Measurements from ENCODE around the gene CYTIP.
A peak's percentile ranks its signal among the peaks of the same experiment; 100 is the strongest.

Gene CYTIP

GRCh38 chr2:157443795-157444640 is at the start of gene CYTIP:
Gene CYTIP, minus strand, starts transcription at chr2:157444089. Its CDS starts 69 bp downstream, at chr2:157444020.
- no peak for FAIRE-seq

GRCh38 chr2:157492189-157492773 is 48.4 kb upstream of the CYTIP start:
- peak; percentile 55 for FAIRE-seq

DNA sequence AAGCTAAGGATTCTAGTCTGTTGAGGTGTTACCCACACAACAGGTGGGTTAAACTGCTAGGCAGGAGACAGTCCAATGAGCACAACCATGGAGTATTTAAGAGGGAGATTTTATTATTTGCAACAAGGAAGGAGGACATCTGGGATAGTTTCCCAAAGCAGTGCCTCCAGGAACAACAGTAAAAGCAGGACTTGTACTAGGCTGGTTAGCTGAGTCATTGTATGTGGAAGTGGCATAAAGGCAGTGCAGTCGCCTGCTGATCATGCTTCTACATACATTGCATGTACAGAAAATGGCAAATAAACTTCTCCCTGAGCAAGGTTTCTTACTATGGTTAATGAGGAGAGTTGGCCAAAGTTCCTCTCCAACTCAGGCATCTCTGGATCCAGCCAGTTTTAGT is 46.1 kb upstream of the CYTIP start:
- FAIRE-seq, result no peak

GRCh38 chr2:157488877-157489276 is 45.0 kb upstream of the CYTIP start:
- FAIRE-seq, result no peak

DNA sequence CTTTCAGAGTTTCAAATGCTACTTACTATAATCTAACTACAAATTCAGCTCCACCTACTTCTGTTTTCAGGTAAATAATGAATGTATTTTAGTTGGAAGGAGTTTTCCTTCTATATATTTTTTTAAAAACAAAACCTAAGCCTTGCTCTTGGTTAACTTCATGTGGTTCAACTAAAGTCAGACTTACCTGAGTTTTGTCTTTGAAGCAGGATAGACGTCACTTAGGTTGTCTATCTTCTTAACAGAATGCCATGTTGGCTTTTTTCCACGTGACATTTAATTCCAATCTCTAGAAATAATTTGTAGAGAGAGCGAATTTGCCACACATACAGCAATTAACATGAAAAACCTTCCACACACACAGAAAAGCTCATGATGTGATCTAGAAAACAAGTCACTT is 43.9 kb upstream of the CYTIP start:
- no peak for FAIRE-seq

- no peak for FAIRE-seq
Measured at GRCh38 chr2:157487271-157487610, 43.4 kb upstream of the CYTIP start.

DNA sequence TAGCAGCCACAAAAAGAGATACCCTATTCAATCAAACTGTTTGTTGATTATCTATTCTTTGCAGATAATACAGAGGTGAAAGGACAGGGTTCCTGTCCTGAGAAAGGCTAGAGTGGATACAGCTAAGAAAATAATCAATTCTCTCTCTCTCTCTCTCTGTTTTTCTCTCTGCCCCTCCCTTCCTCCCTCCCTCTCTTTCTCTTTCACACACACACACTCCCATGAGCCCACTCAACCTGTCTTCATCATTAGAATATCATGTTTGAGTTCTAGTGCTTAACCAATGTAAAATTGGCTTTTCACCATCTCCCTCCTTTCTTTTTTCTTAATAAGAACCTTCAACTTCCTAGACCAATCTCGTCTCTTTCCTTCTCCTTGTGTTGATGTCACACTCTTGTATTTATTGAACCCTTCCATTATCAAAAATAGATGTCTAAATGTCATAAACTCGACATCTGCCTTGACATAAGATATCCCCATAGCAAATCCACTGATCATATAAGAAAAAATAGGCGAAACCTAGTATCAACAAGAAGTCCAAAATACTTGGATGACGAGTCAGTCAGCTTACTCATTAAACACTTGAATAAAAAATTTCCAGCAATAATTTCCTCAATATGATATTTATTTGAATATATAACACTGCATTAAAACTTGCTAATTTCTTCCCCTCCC is 42.8 kb upstream of the CYTIP start:
- no peak for FAIRE-seq

- FAIRE-seq, result no peak
Measured at GRCh38 chr2:157480182-157480961, 36.5 kb upstream of the CYTIP start.

- FAIRE-seq, result no peak
Measured at GRCh38 chr2:157479081-157480027, 35.5 kb upstream of the CYTIP start.

DNA sequence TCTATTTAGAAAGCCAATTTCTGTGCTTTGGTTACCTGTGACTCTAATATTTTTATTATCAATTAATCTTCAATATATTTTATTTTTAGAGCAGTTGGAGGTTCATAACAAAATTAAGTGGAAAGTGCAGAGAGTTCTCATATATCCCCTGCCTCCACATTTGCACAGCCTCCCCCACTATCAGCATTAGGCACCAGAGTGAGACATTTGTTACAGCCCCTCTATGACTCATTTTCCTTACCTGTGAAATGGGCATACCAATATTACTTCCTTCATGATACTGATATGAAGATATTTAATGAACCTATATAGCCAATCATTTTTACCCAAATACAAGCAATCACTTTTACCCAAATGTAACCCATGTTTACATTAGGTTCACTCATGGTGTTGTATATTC is 34.0 kb upstream of the CYTIP start:
- FAIRE-seq, result no peak

GRCh38 chr2:157476953-157477709 is 33.2 kb upstream of the CYTIP start:
- FAIRE-seq, result no peak

DNA sequence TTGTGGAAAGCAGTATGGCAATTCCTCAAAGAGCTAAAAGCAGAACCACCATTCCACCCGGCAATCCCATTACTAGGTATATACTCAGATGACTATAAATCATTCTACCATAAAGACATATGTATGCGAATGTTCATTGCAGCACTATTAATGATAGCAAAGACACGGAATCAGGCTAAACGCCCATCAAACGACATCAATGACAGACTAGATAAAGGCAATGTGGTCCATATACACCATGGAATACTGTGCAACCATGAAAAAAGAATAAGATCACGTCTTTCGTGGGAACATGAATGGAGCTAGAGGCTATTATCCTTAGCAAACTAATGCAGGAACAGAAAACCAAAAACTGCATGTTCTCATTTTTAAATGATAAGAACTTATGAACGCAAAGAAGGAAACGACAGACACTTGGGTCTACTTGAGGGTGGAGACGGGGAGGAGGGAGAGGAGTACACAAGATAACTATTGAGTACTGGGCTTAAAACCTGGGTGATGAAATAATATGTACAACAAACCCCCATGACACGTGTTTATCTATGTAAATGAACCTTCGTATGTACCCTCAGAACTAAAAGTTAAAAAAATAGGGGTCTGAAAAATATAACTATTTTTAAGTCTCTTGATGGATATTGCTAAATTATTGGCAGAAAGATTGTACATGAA is 32.0 kb upstream of the CYTIP start:
- no peak for FAIRE-seq

DNA sequence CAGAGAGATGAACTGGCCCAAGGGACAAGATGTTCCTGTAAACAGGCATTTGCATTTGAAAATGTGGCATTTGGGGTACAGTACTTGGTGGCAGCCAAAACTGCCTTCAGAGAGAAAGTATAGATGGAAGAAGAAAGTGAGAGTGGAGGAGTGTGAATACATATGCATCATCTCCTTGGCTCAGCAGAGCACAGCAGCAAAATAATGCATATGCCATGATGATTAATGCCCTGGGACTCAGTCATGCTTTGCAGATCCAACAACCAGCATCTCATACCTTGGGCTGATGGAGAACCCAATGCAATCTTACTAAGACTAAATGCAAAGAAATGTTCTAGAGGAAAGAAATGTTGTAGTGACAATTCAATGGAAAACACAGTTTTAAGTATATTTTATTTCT is 29.7 kb upstream of the CYTIP start:
- no peak for FAIRE-seq

DNA sequence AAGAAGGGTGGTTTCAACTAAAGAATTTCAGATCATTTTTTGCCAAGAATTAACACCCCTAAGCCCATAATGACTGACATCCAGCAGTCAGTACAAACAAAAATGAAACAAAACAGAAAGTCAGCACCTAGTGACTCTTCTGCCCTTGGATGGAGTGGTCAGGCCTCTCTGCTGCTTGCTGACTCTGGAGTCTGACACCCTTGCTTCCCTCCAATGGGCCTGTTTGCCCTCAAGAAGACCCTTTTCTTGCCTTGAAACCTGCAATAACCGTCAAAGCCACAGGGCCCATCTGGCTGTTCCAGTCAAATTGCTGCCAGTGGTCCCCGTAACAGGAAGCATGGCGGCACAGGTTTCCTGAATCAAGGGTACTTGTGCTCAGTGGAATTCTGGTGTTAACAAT is 27.2 kb upstream of the CYTIP start:
- no peak for FAIRE-seq

GRCh38 chr2:157470321-157470720 is 26.4 kb upstream of the CYTIP start:
- no peak for FAIRE-seq

DNA sequence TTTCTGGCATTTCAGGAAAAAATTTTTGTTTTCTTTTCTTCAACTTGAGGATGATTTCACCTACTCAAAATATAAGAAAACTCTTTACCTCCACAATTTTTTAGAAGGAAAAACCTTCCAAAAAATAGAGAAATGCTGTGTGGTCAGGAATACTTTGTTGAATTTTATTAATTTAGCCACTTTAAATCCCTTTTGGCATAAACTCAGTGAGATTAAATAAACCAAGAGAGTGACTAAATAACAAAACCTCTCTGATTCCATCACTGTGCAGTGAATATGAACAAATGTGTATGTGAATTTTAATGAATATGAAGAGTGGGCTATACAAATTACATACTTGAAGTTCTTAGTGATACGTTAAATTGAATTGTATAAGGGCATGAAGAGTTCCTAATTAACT is 25.8 kb upstream of the CYTIP start:
- FAIRE-seq, result no peak

DNA sequence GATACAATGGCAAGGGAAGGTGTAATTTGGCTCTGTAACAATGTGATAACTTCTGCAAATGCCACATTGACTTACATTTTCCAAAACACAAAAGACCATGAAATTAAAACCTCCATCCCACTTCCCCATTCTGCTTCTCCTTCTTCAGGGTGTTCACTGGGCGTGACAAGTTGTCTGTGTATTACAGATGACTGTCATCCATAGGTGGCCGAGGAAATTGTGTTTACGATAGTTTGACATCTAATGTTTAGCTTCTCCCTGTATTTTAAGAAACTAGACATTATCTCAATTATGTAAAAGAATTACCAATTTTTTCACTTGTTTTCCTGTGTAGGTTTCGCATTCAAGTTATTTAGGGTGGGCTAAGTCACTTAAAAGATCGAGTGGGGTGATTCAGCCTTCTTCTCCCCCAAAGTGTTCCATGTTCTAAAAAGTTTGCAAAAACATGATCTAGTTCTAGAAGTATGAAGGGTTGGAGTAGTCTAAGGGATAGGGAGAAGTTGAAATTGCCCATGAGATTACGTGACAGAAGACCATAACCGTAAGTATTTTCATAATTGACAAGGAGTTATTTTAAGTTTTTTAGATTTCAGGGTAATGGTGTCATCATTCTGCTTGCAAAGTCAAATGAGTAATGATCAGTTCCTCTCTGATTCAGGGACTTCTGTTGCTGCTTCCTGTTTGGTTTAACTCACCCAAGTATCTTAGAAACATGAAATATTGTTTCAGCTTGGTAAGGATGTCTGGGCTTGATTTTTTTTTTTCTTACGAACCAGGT is 25.2 kb upstream of the CYTIP start:
- no peak for FAIRE-seq

DNA sequence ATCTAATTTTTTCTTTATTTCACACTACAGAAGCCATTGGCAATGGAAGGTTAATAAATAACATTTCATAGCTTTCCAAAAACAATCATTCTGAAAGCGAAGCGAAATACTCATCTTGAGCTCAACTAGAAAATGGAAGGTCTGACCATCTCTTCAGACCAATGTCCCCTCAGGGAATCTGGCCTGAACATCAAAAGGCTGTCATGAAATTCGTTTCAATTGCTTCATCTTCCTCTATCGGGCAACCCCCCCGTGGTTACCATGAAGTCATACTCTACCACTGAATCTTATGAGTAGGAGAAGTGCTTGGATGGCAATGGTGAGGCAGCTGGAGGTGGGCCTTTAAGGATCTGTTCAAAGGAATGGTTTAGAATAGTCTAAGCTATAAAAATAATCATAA is 22.9 kb upstream of the CYTIP start:
- FAIRE-seq, result no peak

DNA sequence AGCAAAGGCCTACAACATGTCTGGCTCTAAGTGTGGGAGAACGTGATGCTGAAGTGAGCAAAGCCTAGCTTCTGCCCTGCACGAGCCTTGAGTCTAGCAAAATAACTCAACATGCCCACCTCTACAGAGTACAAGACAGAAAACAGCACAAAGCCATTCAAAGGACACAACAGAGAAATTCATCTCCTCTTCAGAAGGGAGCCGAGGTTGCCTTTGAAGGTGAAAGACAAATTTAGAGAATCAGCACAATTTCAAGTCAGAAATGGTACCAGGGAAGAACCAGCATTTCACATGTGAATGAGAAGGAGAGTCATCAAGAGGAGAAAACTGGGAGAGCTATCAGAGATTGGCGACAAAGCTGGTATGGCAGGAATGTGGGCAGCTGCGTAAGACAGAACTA is 21.7 kb upstream of the CYTIP start:
- FAIRE-seq, result no peak

GRCh38 chr2:157463002-157463401 is 19.1 kb upstream of the CYTIP start:
- FAIRE-seq, result no peak

Data from A204.1 (cell line).